ENCODE results near the gene ARHGAP45.
A peak's percentile ranks its signal among the peaks of the same experiment; 100 is the strongest.

The ARHGAP45 gene

DNA sequence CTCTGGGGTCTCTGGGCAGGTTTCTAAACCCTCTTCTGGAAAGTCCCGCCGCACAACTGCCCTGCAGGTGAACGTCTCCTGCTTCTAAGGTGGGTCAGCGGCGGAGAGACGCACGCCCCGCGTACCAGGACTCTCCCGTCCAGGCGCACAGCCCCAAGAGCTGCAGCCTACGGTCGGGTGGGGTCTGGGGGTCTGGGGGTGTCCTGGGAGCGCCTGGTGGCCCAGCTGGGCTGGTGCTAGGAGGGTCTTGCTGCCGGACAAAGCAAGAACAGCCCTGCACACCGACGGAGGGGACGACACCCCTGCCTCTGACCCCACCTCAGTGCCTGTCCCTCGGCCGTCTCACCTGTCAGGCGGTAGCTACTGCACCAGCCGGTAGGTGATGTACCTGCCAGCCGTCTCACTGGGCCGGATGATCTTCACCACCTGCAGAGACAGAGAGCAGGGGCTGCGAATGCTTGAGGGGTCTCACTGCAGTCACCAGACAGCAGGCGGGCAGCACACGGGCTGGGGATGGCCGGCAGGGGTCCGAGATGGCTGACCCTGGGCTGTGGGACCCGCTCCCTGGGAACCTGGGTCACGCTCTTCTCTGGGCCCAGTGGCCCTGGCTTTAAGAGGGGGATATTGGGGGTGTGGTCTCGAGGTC, 22.3 kb downstream of the ARHGAP45 start:
- no peak for DNase-seq

DNA sequence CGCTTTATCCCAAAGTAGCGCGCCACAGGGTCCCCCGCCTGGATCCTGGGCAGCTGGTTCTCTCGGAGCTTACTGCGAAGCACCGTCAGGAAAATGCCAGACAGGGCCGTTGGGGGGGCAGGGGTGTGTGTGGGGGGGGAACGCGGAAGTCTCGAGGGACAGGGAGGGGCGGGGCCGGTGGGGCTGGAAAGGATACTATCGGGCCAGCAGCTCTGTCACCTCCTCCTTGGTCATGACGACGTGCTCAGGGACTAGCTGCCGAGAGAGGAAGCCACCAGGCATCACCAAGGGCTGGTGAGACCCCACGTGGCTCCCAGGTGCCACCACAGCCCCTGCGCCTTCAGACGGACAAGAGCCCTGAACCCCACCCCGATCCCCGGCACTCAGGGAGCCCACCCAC, 22.9 kb downstream of the ARHGAP45 start:
- no peak for DNase-seq

DNA sequence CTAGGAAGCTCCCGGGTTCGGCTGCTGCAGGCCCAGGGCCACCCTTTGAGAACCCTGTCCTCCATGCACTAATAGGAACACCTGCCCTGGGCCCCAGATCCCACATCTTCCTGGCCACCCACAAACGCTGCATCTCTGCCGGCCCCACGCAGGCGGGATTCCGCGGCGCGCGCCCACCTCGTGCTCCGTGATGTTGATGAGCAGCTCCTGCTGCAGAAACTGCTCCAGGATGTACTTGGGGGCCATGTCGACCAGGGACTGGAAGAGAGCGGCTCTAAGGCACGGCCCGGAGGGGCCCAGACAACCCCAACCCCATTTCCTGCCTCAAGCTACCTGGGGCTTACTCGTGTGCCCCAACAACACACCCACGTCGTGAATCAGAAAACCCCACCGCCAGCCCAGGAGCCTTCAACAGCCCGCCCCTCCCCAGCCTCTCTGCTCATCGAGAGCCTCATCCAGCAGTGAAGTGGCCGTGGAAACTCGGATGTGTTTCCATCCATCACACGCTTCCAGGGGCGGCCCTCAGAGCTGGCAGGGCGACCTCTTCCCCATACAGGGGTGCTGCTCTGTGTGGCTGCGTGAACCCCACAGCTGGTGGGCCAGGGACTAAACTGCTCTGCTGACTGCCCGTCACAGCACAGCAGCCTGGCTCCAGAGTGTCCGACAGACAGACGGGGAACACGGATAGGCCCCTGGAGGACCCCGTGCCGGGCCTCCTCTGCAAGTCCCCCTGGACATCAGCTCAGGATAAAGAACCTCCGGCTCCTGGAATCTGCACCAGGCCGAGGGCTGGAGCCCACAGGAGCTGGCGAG, 24.0 kb downstream of the ARHGAP45 start:
- no peak for DNase-seq

DNA sequence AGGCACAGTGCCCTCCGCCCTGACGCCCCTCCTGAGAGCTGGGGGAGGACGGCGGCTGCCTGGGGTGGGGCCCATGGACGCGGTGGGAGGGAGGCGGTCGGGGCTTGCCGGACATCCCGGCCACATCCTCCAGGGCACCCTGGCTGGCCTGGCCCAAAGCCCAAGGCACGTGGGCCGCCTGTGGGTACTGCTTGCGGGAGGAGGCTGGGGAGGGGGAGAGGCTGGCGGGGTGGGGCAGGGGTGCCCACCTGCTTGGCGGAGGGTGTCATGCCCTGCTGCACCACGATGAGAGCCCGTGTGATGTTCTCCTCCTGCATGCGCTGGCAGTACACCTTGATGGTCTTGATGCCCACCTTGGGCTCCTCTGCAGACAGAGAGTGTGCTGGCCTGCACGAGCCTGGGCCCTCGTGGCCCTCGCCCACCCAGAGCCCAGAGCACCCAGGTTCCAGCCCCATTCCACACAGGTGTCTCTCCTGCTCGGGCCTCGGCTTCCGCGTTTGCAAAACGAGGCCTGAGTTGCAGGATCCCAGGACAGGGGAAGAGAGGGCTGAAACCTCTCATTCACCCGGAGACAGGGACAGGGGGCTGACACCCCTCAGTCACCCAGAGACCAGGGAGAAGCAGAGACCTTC, 24.7 kb downstream of the ARHGAP45 start:
- DNase-seq, result no peak

DNA sequence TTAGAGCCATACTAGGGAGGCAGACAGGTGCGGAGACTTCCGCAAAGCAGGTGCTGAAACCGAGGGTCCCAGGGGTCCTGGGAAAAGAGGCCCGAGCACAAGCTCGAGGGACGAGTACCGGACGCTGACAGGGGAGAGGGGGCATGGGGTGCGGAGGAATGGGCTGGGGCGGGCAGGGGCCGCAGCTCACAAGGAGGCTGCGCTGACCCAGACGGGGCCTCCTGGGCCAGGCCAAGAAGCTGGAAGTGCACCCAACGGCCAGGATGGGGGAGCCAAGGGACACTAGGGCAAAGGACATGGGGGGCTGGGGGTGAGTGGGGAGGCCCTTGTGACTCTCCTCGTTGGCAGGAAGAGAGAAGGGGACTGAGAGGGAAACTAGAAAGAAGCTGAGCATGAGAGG, 26.4 kb downstream of the ARHGAP45 start:
- DNase-seq, result no peak

DNA sequence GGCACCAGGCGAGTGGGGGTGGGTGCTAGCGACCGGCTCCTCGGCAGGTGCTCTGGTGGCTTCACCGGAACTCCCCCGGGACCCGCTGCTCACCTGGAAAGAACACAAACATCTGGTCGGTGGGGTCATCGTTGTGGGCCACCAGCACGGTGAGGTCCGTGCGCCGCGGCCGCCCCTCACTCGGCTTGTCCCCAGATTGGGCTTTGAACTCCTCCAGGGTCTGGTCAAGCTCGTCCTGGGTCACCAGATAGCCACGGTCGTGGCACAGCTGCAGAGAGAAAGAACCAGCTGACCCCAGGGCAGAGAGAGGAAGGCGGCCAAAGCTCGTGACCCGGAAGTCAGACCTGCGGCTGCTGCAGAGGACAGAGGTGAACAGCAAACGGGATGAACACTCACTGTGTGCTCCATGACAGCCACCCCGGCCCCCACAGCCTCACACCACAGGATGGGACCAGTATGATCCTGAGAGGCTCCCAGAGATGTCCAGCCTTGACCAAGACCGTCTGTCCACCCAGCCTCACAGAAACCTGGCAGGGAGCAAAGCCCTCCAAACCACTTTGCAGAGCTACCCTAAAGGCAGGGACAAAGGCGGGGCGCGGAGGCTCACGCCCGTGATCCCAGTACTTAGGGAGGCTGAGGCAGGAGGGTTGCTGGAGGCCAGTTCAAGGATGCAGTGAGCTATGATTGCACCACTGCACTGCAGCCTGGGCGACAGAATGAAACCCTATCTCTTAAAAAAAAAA, 27.0 kb downstream of the ARHGAP45 start:
- DNase-seq, result no peak

DNA sequence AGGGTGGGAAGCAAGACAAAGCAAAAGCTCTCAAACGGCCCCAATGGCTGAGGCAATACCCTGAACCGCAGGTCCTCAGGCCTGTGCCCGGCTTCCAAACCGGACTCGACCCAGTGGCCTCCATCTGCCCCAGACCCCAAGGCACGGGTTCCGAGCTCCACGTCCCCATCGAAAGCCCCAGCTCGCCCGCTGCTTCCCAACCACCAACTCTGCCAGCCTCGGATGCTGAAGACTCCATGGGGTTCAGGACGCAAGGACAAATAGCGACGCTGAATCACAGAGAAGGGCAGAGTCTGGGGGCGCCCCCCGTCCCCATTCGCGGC, 27.6 kb downstream of the ARHGAP45 start:
- DNase-seq, result no peak

DNA sequence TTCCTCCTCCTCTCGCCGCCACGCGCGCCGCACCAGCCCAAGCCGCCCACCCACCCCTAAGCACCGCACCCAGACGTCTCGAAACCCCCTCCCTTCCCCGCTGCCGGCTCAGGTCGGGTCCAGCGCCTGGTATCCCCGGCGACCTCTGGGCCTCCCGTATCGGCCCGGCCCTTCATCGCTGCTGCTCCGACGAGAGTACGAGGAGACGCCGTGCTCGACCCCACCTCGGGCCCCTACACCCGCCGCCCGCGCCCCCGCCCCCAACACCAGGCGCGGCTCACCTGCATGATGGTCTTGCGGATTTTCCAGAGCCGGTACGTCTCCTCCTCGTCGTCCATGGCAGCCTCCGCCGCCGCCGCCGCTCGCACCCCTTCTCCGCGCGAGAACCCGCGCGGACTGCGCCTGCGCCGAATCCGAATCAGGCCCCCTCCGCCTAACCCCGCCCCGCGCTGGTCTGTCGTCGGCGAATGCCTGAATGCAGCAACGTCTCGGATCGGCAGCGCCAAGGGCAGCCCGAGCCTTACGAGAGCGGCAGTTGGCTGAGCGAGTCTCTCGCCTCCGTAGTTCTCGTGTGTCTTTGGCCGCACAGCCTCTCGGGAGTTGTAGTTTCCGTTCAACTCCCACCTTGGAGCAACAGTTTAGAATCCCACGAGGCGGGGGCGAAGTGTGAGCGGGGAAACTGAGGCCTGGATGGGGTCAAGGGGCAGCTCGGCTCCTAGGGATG, 28.2 kb downstream of the ARHGAP45 start, which contains the start of gene POLR2E:
TSS of gene POLR2E (minus strand) at position 398 of the 724 bp plus-strand sequence. CDS start at position 338, 60 bp downstream.
- DNase-seq, result peak; percentile 99

DNA sequence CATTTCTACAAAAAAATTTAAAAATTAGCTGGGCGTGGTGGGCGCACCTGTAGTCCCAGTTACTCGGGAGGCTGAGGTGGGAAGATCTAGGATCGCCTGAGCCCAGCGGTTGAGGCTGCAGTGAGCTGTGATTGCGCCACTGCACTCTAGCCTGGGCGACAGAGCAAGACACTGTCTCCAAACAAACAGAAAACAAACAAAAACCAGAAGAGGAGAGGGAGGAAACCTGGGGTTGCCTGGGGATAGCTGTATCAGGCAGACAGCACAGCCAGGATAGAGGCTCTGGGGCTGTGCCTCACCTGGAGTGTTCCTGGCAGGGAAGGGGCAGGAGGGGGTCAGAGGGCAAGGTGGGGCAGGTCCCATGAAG, 30.8 kb downstream of the ARHGAP45 start:
- no peak for DNase-seq

DNA sequence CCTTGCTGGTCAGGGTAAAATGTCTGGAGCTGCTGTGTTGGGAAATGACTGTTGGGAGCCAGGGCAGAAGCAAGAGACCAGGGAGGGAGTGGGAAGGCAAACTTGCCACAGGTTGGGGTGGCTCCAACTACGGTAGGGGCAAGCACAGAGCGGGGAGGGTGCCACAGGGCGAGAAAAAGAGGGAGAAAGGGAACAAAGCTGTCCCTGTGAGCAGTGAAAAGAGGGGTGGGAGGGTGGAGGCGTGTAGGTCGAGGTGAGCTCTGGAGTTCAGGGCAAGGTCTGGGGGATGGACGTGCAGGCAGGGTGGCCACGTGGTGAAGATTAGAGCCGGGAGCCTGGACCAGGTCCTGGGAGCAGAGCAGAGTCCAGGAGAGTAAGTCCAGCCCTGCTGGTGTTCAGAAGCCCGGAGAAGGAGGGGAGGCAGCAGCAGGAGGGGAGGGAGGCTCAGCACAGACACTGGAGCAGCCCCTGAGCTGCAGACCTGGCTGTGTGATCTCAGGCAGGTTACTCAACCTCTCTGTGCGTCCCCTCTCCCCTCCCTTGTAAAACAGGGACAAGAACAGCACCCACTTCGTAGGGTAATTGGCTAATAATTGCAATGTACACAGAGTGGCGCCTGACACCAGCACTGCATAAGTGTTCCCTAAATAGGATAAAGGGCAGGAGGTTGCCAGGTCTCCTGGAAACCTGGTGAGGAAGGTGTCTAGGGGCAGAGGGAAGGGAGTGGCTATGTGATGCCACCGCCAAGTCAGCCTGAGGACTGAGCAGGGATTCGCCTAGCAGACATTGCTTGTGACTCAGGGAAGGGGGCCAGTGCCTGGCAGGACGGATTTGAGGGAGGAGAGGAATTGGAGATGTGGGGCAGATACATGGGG, 31.4 kb downstream of the ARHGAP45 start:
- no peak for DNase-seq

DNA sequence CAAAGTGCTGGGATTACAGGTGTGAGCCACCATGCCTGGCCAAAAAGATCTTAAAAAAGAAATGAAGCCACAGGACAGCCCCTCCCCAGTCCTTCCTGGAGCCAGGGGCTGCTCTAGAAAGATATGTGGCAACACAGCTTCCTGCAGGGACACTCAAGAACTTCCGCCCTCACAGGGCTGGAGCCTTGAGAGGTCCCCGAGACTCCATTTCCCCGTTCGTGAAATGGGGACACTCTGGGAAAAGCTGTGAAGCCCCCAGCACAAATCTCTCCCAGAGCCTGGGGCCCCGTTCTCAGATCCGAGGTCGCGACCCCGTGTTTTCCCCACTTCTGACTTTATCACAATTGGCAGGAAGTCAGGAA, 34.4 kb downstream of the ARHGAP45 start:
- DNase-seq, result peak; percentile 60 to 71 (median 71)

DNA sequence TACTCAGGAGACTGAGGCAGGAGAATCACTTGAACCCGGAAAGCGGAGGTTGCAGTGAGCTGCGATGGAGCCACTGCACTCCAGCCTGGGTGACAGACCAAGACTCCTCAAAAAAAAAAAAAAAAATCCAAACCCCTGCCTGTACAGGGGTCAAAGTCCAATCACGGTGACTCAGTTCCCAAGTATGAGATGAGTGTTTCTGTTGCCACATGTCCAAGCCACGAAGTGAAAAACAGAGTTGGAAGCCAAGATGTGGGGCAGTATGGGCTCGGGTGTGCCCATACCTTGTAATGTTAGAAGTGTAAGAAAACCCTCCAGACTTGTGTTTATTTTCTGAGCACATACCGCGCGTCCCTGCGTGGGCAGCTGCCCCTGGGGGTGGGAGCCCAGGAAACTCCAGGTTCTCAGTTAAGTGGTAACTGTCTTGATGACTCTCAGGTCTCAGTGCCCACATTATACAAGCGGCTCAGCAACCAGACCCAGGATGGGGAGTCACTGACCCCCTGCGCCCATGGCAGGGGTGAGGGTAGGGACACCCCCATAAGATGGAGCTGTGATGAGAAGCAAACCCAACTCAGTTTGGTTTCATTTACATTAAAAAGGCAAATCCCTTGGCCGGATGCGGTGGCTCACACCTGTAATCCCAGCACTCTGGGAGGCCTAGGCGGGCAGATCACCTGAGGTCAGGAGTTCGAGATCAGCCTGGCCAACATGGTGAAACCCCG, 35.6 kb downstream of the ARHGAP45 start:
- peak; percentile 78 to 90 (median 84) for DNase-seq

DNA sequence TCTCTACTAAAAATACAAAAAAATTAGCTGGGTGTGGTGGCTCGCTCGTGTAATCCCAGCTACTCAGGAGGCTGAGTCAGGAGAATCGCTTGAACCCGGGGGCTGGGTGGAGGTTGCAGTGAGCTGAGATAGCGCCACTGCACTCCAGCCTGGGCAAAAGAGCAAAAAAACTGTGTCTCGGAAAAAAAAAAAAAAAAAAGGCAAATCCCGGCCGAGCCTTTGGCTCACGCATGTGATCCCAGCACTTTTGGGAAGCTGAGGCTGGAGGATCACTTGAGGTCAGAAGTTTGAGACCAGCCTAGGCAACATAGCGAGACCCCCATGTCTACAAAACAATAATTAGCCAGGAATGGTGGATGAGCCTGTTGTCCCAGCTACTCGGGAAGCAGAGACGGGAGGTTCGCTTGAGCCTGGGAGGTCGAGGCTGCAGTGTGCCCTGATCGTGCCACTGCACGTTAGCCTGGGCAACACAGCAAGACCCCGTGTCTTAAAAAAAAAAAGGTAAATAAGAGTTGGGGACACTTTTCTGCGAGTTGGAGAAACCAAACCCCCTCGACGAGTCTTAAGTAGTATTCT, 36.3 kb downstream of the ARHGAP45 start:
- DNase-seq, result no peak

DNA sequence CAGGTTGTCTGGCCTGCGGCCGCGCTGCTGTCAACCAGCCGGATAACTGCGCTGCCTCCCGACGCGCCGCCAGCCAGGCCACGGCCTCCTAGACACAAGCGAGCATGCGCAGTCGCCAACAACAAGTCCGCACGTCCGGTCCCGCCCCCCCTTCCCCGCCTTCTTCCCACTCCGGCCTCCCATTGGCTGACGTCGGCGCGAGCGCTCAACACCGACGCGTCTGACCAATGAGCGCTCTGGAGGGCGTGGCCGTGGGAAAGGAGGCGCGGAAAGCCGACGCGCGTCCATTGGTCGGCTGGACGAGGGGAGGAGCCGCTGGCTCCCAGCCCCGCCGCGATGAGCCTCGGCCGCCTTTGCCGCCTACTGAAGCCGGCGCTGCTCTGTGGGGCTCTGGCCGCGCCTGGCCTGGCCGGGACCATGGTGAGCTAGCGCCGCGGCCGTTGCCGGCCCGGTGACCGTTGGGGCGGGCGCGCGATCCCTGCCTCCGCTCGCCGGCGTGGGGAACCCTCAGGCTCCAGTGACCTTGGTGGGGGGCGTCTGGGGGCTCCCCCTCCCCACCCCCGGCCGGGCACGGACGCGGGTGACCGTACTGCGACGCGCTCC, 36.8 kb downstream of the ARHGAP45 start, which contains the start of gene GPX4:
TSS of gene GPX4 (plus strand) at position 287 of the 603 bp plus-strand sequence. CDS start at position 337, 50 bp downstream.
- peak; percentile 100 for DNase-seq

DNA sequence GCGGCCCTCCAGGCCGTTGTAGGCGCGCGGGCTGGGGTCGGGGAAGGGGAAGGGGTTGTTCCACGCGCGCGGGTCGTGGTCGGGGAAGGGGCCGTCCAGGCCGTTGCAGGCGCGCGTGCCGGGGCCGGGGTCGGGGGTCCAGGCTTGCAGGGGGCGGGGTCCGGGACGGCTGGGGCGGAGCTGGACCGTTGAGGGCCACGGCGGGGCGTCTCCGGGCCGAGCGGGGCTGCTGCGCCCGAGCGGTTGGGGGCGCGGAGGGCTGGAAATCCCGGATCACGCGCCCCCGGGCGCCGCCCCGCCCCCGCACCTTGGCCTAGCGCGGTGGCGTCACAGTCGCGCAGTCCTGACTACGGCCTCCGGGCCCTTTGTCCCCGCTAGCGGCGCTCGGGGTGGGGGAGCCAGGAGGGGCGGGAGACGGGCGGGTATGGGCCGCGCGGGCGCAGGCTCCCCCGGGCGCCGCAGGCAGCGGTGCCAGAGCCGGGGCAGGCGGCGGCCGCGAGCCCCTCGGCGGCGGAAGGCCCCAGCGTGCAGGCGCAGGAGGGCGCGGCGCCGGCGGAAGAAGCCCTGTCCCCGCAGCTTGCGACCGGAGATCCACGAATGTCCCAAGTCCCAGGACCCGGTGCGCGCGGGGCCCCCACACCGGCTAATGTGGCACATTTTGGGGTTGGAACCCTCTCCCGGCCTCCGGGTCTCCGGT, 37.5 kb downstream of the ARHGAP45 start:
- DNase-seq, result peak; percentile 93 to 98 (median 96)

DNA sequence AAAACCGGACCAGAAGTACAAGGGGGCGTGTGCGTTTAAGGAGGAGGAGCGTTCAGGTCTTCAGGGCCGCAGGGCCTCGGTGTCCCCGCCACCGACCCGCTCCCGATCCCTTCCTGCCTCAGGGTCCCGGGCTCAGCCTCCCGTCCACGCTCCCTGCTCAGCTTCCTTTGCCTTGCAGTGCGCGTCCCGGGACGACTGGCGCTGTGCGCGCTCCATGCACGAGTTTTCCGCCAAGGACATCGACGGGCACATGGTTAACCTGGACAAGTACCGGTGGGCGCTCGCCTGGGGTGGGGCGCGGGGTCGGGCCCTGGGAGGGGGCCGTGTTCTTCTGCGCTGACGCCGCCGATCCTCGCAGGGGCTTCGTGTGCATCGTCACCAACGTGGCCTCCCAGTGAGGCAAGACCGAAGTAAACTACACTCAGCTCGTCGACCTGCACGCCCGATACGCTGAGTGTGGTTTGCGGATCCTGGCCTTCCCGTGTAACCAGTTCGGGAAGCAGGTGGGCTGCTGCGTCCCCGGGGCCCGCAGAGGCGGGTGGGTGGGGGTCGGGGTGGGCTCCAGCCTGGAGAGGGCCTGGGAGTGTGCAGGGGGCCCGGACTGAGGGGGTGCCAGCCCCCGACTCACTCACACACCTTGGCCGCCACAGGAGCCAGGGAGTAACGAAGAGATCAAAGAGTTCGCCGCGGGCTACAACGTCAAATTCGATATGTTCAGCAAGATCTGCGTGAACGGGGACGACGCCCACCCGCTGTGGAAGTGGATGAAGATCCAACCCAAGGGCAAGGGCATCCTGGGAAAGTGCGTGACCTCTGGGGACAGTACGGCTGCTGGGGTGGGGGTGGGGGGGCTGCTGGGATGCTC, 38.3 kb downstream of the ARHGAP45 start:
- DNase-seq, result no peak

DNA sequence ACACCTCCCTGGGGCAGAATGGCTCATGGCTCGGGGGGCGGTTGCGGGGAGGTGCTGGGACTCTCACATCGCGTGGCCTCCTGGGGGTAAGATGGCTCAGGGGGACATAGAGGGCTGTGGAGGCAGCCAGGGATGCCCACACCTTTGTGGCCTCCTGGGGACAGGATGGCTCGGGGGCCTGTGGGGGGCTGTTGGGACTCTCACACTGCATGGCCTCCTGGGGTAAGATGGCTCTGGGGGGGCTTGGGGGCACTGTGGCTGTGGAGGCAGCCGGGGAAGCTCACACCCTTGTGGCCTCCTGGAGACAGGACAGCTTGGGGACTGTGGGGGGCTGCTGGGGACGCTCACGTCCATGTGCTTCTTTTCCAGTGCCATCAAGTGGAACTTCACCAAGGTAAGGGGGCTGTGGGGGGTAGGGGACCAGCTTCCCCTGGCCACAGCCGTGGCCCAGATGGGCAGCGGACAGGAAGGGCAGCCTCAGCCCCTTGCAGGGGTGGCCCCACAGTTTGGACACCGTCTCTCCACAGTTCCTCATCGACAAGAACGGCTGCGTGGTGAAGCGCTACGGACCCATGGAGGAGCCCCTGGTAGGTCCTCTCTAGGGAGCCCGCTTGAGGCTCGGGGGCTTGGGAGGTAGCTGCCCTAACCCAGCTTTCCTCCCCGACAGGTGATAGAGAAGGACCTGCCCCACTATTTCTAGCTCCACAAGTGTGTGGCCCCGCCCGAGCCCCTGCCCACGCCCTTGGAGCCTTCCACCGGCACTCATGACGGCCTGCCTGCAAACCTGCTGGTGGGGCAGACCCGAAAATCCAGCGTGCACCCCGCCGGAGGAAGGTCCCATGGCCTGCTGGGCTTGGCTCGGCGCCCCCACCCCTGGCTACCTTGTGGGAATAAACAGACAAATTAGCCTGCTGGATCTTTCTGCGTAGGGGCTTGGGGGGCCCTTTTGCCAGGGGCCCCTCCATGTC, 39.2 kb downstream of the ARHGAP45 start:
- DNase-seq, result no peak
